A549 (cell line): ENCODE measurements around the gene HSD3B7. TPM values are rescaled to one million over a fixed set of nuclear protein-coding genes. Genes with fewer than 3 reads are reported as not detected.

Experiments
- ATAC-seq, 2 experiments: fragments of 200-7000 bp in 1 of 2; fragments of >200 bp in 1 of 2; cut with Nextera tagmentation in 1 of 2; cut with Tn5 transposase in 1 of 2; 3 replicates each; pipeline versions ENCODE4 v1.8.0 to v1.9.1; 2018 to 2020; ENCODE audit warnings: mild to moderate bottlenecking in 1 of 2, moderate library complexity in 1 of 2
- CTCF ChIA-PET: fragments of 300-600 bp; sonication (Branson Sonifier 250); formaldehyde crosslinking; extraction: SDS; loops from one replicate; lab custom pipeline; 2021; ENCODE audit warnings: antibody characterized with exemption, inconsistent platforms; lab: Yijun Ruan, JAX
- POLR2A ChIA-PET: fragments of 350-600 bp; formaldehyde crosslinking; extraction: SDS; loops from one replicate; lab custom pipeline; 2021; ENCODE audit warnings: antibody characterized with exemption, inconsistent platforms; lab: Yijun Ruan, JAX
- DNase-seq, 2 experiments: peaks; one replicate each; pipeline versions ENCODE4 v3.0.0 to v3.0.0-alpha.2; 2011 to 2016; ENCODE audit warnings: low read depth in 1 of 2, low spot score in 1 of 2
- FAIRE-seq: peaks from 2 replicates; lab custom pipeline; 2011; peaks lifted over from hg19 to GRCh38; lab: Jason Lieb, UNC
- H3K27ac ChIP-seq, 2 experiments: fragments of >200 bp; sonication (Bioruptor Twin); formaldehyde crosslinking; 3 replicates each; pipeline ENCODE4 v1.5.1; 2016 to 2017
- H3K4me1 ChIP-seq: fragments of >200 bp; sonication (Bioruptor Twin); formaldehyde crosslinking; 3 replicates; pipeline ENCODE4 v1.6.1; 2016
- H3K4me2 ChIP-seq: fragments of >200 bp; sonication (Bioruptor Twin); formaldehyde crosslinking; 3 replicates; pipeline ENCODE4 v1.6.1; 2016
- H3K4me3 ChIP-seq: fragments of >200 bp; sonication (Bioruptor Twin); formaldehyde crosslinking; 3 replicates; pipeline ENCODE4 v1.5.1; 2016
- H3K9me3 ChIP-seq: fragments of >200 bp; sonication (Bioruptor Twin); formaldehyde crosslinking; 3 replicates; pipeline ENCODE4 v1.6.1; 2016
- BHLHE40 ChIP-seq: IDR thresholded peaks from 2 replicates; pipeline ENCODE4 v1.6.1; 2012; ENCODE audit warnings: low read depth, low read length, inconsistent platforms
- CBX8 ChIP-seq: fragments of 200-600 bp; sonication (generic); IDR thresholded peaks from 2 replicates; pipeline ENCODE4 v1.6.1; 2016
- CHD2 ChIP-seq: fragments of 150-350 bp; IDR thresholded peaks from 2 replicates; pipeline ENCODE4 v1.6.1; 2014; ENCODE audit warnings: low read length; ENCODE audit not compliant: partially characterized antibody
- CHD4 ChIP-seq: fragments of 200-600 bp; sonication (generic); IDR thresholded peaks from 2 replicates; pipeline ENCODE4 v1.6.1; 2016; ENCODE audit warnings: antibody characterized with exemption, mild to moderate bottlenecking, borderline replicate concordance
- EHF ChIP-seq: fragments of 250-450 bp; sonication (Bioruptor Pico); IDR thresholded peaks from 2 replicates; pipeline ENCODE4 v1.5.0; 2020; ENCODE audit warnings: mild to moderate bottlenecking
- EP300 ChIP-seq, 2 experiments: fragments of >200 bp; sonication (Bioruptor Twin); formaldehyde crosslinking; IDR thresholded peaks; 2 replicates in 1 of 2; 3 replicates in 1 of 2; pipeline ENCODE4 v1.6.1; 2016 to 2017
- FOSB ChIP-seq: fragments of 250-450 bp; sonication (Bioruptor Pico); IDR thresholded peaks from 2 replicates; pipeline ENCODE4 v1.5.0; 2020; ENCODE audit warnings: mild to moderate bottlenecking, moderate library complexity
- FOSL2 ChIP-seq, 2 experiments: fragments of 450-650 bp in 1 of 2; fragments of >200 bp in 1 of 2; sonication (Bioruptor Twin) in 1 of 2; formaldehyde crosslinking; IDR thresholded peaks; 2 replicates each; pipeline versions ENCODE4 v1.5.0 to v1.6.1; 2016 to 2020; ENCODE audit warnings: mild to moderate bottlenecking in 1 of 2, moderate library complexity in 1 of 2
- FOXS1 ChIP-seq: fragments of 250-450 bp; sonication (Bioruptor Pico); IDR thresholded peaks from 2 replicates; pipeline ENCODE4 v1.5.0; 2020; ENCODE audit warnings: mild to moderate bottlenecking, moderate library complexity
- HDAC2 ChIP-seq: fragments of 200-600 bp; sonication (generic); IDR thresholded peaks from 2 replicates; pipeline ENCODE4 v1.6.1; 2016
- JUN ChIP-seq, 2 experiments: fragments of >200 bp; sonication (Bioruptor Twin); formaldehyde crosslinking; IDR thresholded peaks; 2 replicates in 1 of 2; 3 replicates in 1 of 2; pipeline ENCODE4 v1.6.1; 2016 to 2017
- JUNB ChIP-seq: fragments of >200 bp; sonication (Bioruptor Twin); formaldehyde crosslinking; IDR thresholded peaks from 2 replicates; pipeline ENCODE4 v1.6.1; 2016
- KDM1A ChIP-seq: fragments of 200-600 bp; sonication (generic); IDR thresholded peaks from 2 replicates; pipeline ENCODE4 v1.6.1; 2016; ENCODE audit warnings: low read depth, mild to moderate bottlenecking
- KDM5A ChIP-seq: fragments of 200-600 bp; sonication (generic); IDR thresholded peaks from 2 replicates; pipeline ENCODE4 v1.6.1; 2016; ENCODE audit warnings: antibody characterized with exemption, mild to moderate bottlenecking
- MAX ChIP-seq: IDR thresholded peaks from 2 replicates; pipeline ENCODE4 v1.6.1; 2012
- MAZ ChIP-seq: fragments of 150-350 bp; IDR thresholded peaks from 2 replicates; pipeline ENCODE4 v1.6.1; 2014; ENCODE audit warnings: antibody characterized with exemption, low read depth, low read length, borderline replicate concordance
- NFE2L2 ChIP-seq: fragments of 150-350 bp; conservative IDR thresholded peaks from 2 replicates; pipeline ENCODE4 v1.6.1; 2014; ENCODE audit warnings: low read length
- PBX3 ChIP-seq: IDR thresholded peaks from 2 replicates; pipeline ENCODE4 v1.6.1; 2012
- PHF8 ChIP-seq: fragments of 200-600 bp; sonication (generic); IDR thresholded peaks from 2 replicates; pipeline ENCODE4 v1.6.1; 2016; ENCODE audit warnings: low read depth, mild to moderate bottlenecking, antibody characterized with exemption, moderate library complexity, borderline replicate concordance
- POLR2A ChIP-seq: IDR thresholded peaks from 2 replicates; pipeline ENCODE4 v1.6.1; 2012; ENCODE audit warnings: mild to moderate bottlenecking, low read length
- RAD21 ChIP-seq, 2 experiments: fragments of >200 bp in 1 of 2; sonication (Bioruptor Twin) in 1 of 2; formaldehyde crosslinking in 1 of 2; IDR thresholded peaks in 1 of 2; conservative IDR thresholded peaks in 1 of 2; 2 replicates in 1 of 2; 3 replicates in 1 of 2; pipeline ENCODE4 v1.6.1; 2012 to 2018; ENCODE audit warnings: inconsistent platforms in 1 of 2
- SMC3 ChIP-seq: fragments of >200 bp; sonication (Bioruptor Twin); formaldehyde crosslinking; IDR thresholded peaks from 3 replicates; pipeline ENCODE4 v1.6.1; 2018; ENCODE audit warnings: inconsistent platforms
- SREBF2 ChIP-seq: fragments of 450-650 bp; IDR thresholded peaks from 2 replicates; pipeline ENCODE4 v1.6.1; 2014; ENCODE audit warnings: mild to moderate bottlenecking, moderate library complexity
- TFCP2L1 ChIP-seq: fragments of 250-450 bp; sonication (Bioruptor Pico); IDR thresholded peaks from 2 replicates; pipeline ENCODE4 v1.5.0; 2021; ENCODE audit warnings: mild to moderate bottlenecking
- TP53 ChIP-seq: fragments of 250-450 bp; sonication (Bioruptor Pico); IDR thresholded peaks from 2 replicates; pipeline ENCODE4 v1.5.0; 2021; ENCODE audit warnings: mild to moderate bottlenecking, moderate library complexity
- ZC3H11A ChIP-seq: fragments of 450-650 bp; IDR thresholded peaks from 2 replicates; pipeline ENCODE4 v1.6.1; 2014; ENCODE audit warnings: antibody characterized with exemption, mild to moderate bottlenecking
- WGBS: methylation state at CpG from one replicate; pipeline ENCODE4 v1.1.6; 2017; ENCODE audit errors: missing lambda C conversion rate; 5-methylcytosine and 5-hydroxymethylcytosine counted together
- polyA plus RNA-seq, 4 experiments: library from polyadenylated mRNA; depleted of rRNA in 3 of 4; stranded (reverse); fragments of >200 nt; fragmentation: RNase III in 1 of 4; extraction: RNeasy Plus Mini Kit Qiagen cat#74134 plus additional on column Dnase treatment in 1 of 4; gene quantifications; 2 replicates in 3 of 4; 3 replicates in 1 of 4; pipeline ENCODE4 v1.2.3, GENCODE V29; 2011 to 2017
- TF ChIP-seq, protein P1 (sequence below): IDR thresholded peaks from 2 replicates; pipeline ENCODE4 v1.6.1; 2012; ENCODE audit warnings: low read depth, borderline replicate concordance
- TF ChIP-seq, protein P2 (sequence below): fragments of >200 bp; sonication (Bioruptor Twin); formaldehyde crosslinking; IDR thresholded peaks from 2 replicates; pipeline ENCODE4 v1.6.1; 2016
- TF ChIP-seq, protein P3 (sequence below): fragments of >200 bp; sonication (Bioruptor Twin); formaldehyde crosslinking; IDR thresholded peaks from 3 replicates; pipeline ENCODE4 v1.5.1; 2016
- TF ChIP-seq, protein P4 (sequence below): fragments of >200 bp; sonication (Bioruptor Twin); formaldehyde crosslinking; IDR thresholded peaks from 3 replicates; pipeline ENCODE4 v1.6.1; 2016

Gene HSD3B7
- polyA plus RNA-seq, 2 of the 4 experiments (the other 2 are of a cell fraction) = 10.5 to 19.7 TPM

GRCh38 chr16:30956601-30957455 lies 28.2 kb upstream of the HSD3B7 start (continued):
- TF ChIP-seq CHD2 = no peak
- no peak for TF ChIP-seq JUNB
- no peak for TF ChIP-seq EHF (CRISPR knock-in tag)
- TF ChIP-seq MAX = peak; percentile 48; the same call in 1 of the 2 replicates
- TF ChIP-seq EP300 (IDR thresholded peaks at IDR 0.05) = no peak
- no peak for TF ChIP-seq SMC3
- TF ChIP-seq, protein P1, sequence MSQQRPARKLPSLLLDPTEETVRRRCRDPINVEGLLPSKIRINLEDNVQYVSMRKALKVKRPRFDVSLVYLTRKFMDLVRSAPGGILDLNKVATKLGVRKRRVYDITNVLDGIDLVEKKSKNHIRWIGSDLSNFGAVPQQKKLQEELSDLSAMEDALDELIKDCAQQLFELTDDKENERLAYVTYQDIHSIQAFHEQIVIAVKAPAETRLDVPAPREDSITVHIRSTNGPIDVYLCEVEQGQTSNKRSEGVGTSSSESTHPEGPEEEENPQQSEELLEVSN = no peak
- TF ChIP-seq FOSL2 (IDR thresholded peaks at IDR 0.05) = no peak
- peak; percentile 57 for TF ChIP-seq FOSL2 (CRISPR knock-in tag; IDR thresholded peaks at IDR 0.05)
- TF ChIP-seq PBX3 = no peak
- TF ChIP-seq POLR2A = no peak; the same call in none of the 2 replicates
- no peak for TF ChIP-seq TFCP2L1 (CRISPR knock-in tag)
- TF ChIP-seq CHD4 = peak; percentile 97
- no peak for TF ChIP-seq BHLHE40
- TF ChIP-seq ZC3H11A = no peak
- TF ChIP-seq PHF8 = no peak
- TF ChIP-seq HDAC2 = peak; percentile 95
- no peak for TF ChIP-seq FOSB (CRISPR knock-in tag)
- TF ChIP-seq SREBF2 = no peak
- TF ChIP-seq, protein P2, sequence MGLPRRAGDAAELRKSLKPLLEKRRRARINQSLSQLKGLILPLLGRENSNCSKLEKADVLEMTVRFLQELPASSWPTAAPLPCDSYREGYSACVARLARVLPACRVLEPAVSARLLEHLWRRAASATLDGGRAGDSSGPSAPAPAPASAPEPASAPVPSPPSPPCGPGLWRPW = no peak
- peak; percentile 84; the same call in 1 of the 2 replicates for TF ChIP-seq TP53
- TF ChIP-seq, protein P3, sequence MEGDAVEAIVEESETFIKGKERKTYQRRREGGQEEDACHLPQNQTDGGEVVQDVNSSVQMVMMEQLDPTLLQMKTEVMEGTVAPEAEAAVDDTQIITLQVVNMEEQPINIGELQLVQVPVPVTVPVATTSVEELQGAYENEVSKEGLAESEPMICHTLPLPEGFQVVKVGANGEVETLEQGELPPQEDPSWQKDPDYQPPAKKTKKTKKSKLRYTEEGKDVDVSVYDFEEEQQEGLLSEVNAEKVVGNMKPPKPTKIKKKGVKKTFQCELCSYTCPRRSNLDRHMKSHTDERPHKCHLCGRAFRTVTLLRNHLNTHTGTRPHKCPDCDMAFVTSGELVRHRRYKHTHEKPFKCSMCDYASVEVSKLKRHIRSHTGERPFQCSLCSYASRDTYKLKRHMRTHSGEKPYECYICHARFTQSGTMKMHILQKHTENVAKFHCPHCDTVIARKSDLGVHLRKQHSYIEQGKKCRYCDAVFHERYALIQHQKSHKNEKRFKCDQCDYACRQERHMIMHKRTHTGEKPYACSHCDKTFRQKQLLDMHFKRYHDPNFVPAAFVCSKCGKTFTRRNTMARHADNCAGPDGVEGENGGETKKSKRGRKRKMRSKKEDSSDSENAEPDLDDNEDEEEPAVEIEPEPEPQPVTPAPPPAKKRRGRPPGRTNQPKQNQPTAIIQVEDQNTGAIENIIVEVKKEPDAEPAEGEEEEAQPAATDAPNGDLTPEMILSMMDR = 0 out of 3 replicates have a peak, but pooled peaks have one; percentile 25
- no peak; a peak in 1 of 5 replicates for TF ChIP-seq JUN (IDR thresholded peaks at IDR 0.05)
- peak; percentile 99 for TF ChIP-seq KDM1A

GRCh38 chr16:30957456-30958174 lies 27.4 kb upstream of the HSD3B7 start, which contains the start of gene SETD1A:
Gene SETD1A (plus strand): TSS chr16:30957754. CDS start chr16:30958732, 978 bp downstream.
- peak within 1 kb of the TSS; percentile 98 to 100 for H3K27ac ChIP-seq
- peak within 1 kb of the TSS; percentile 92 for H3K4me2 ChIP-seq
- DNase-seq (peak; percentile 91 to 98), FAIRE-seq (no peak), ATAC-seq (peak; percentile 79 to 85)
- CTCF ChIA-PET = interaction anchor here (0.6 to 1.0 kb wide), 4 partner anchors 9 to 77 kb away, joined by 3 read pairs; no protein-coding TSS in a partner anchor
- H3K4me1 ChIP-seq = peaks cover 22% of the 10 kb centered on the region
- WGBS = 5% methylated on average over 12 of the region's 85 CpGs
- H3K4me3 ChIP-seq = peak within 1 kb of the TSS; percentile 77
- H3K9me3 ChIP-seq = no peaks in the 10 kb centered on the region
- POLR2A ChIA-PET = interaction anchor here (0.6 to 1.6 kb wide), 6 partner anchors 13 to 485 kb away, joined by 3 to 5 read pairs (median 4); partner anchors contain the start of genes KAT8, ZNF646, ZNF668 and ZNF843
- TF ChIP-seq SREBF2 = no peak
- TF ChIP-seq JUN (IDR thresholded peaks at IDR 0.05) = peak; percentile 49 to 63; a peak in 3 of 5 replicates
- TF ChIP-seq PBX3 = no peak; the same call in 1 of the 2 replicates
- TF ChIP-seq KDM5A = peak; percentile 54
- TF ChIP-seq POLR2A = peak; percentile 38
- peak; percentile 80; the same call in 1 of the 2 replicates for TF ChIP-seq MAZ
- TF ChIP-seq FOXS1 (CRISPR knock-in tag) = no peak
- TF ChIP-seq NFE2L2 = no peak
- no peak for TF ChIP-seq RAD21 (conservative IDR thresholded peaks at IDR 0.05 in 1 of 2, IDR thresholded peaks at IDR 0.05 in 1 of 2)
- 0 out of 2 replicates have a peak, but pooled peaks have one; percentile 31 for TF ChIP-seq PHF8
- TF ChIP-seq CHD2 = no peak
- no peak for TF ChIP-seq CBX8
- TF ChIP-seq, protein P1 = peak; percentile 67; the same call in 1 of the 2 replicates
- TF ChIP-seq, protein P4, sequence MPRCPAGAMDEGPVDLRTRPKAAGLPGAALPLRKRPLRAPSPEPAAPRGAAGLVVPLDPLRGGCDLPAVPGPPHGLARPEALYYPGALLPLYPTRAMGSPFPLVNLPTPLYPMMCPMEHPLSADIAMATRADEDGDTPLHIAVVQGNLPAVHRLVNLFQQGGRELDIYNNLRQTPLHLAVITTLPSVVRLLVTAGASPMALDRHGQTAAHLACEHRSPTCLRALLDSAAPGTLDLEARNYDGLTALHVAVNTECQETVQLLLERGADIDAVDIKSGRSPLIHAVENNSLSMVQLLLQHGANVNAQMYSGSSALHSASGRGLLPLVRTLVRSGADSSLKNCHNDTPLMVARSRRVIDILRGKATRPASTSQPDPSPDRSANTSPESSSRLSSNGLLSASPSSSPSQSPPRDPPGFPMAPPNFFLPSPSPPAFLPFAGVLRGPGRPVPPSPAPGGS = peak; percentile 50; the same call in 1 of the 3 replicates
